C4-2B (cell line): ENCODE data around the gene ZNF473.
"Not testable (repeated sequence)": the region's sequence is repeated elsewhere in the genome, so short reads cannot be mapped to it uniquely, and the experiment has no call there.

Experiments
- CTCF ChIP-seq: fragments of 450-650 bp; conservative IDR thresholded peaks from 2 replicates; pipeline ENCODE4 v1.5.1; 2017; ENCODE audit warnings: mild to moderate bottlenecking
- ZFX ChIP-seq: fragments of 450-650 bp; IDR thresholded peaks from 2 replicates; pipeline ENCODE4 v1.6.1; 2017

GRCh38 chr19:50075076-50075475, 49.3 kb downstream of the ZNF473 start:
- not testable (repeated sequence) for TF ChIP-seq CTCF, ZFX
